HL-60 (cell line): ENCODE data around the gene MALT1.

ENCODE experiments used
- DNase-seq, 2 experiments: peaks; one replicate each; pipeline ENCODE4 v3.0.0-alpha.2; 2010 to 2020; ENCODE audit warnings: low read depth in 1 of 2, low spot score in 1 of 2
- H3K27ac ChIP-seq: fragments of 250-450 bp; sonication (Bioruptor Pico); replicated peaks from 2 replicates; pipeline ENCODE4 v1.5.1; 2020; ENCODE audit warnings: mild to moderate bottlenecking, moderate library complexity
- H3K27me3 ChIP-seq: fragments of 250-450 bp; sonication (Bioruptor Pico); 2 replicates; pipeline ENCODE4 v1.5.1; 2021; ENCODE audit warnings: mild to moderate bottlenecking, moderate library complexity; ENCODE audit not compliant: insufficient read depth, poor library complexity, severe bottlenecking
- H3K4me3 ChIP-seq: replicated peaks from 2 replicates; pipeline ENCODE4 v1.5.1; 2011; ENCODE audit warnings: mild to moderate bottlenecking, control low read depth, low read length; ENCODE audit not compliant: insufficient read depth
- CTCF ChIP-seq: IDR thresholded peaks from one replicate; pipeline ENCODE4 v1.5.1; 2011; ENCODE audit warnings: low read length, control low read depth, inconsistent platforms; ENCODE audit not compliant: insufficient read depth
- GABPA ChIP-seq: IDR thresholded peaks from 2 replicates; pipeline ENCODE4 v1.6.1; 2012; ENCODE audit warnings: low read depth
- POLR2AphosphoS5 ChIP-seq: IDR thresholded peaks from 2 replicates; pipeline ENCODE4 v1.6.1; 2012; ENCODE audit warnings: low read depth
- SPI1 ChIP-seq: IDR thresholded peaks from 2 replicates; pipeline ENCODE4 v1.6.1; 2012; ENCODE audit warnings: low read depth, mild to moderate bottlenecking, borderline replicate concordance
- TF ChIP-seq, protein P1 (sequence below): IDR thresholded peaks from 2 replicates; pipeline ENCODE4 v1.6.1; 2012; ENCODE audit warnings: low read depth; ENCODE audit not compliant: insufficient replicate concordance

The MALT1 gene

GRCh38 chr18:58670404-58671110 is 708 bp upstream of the MALT1 start:
- Histone ChIP-seq H3K4me3 (peak overlapping the region; percentile 69), H3K27ac (peak overlapping the region; percentile 88), H3K27me3 (no peaks in the 10 kb centered on the region)
- TF ChIP-seq POLR2AphosphoS5 (no peak), SPI1 (peak; percentile 35; the same call in 1 of the 2 replicates), CTCF (no peak), GABPA (peak; percentile 47; the same call in 1 of the 2 replicates)
- TF ChIP-seq, protein P1, sequence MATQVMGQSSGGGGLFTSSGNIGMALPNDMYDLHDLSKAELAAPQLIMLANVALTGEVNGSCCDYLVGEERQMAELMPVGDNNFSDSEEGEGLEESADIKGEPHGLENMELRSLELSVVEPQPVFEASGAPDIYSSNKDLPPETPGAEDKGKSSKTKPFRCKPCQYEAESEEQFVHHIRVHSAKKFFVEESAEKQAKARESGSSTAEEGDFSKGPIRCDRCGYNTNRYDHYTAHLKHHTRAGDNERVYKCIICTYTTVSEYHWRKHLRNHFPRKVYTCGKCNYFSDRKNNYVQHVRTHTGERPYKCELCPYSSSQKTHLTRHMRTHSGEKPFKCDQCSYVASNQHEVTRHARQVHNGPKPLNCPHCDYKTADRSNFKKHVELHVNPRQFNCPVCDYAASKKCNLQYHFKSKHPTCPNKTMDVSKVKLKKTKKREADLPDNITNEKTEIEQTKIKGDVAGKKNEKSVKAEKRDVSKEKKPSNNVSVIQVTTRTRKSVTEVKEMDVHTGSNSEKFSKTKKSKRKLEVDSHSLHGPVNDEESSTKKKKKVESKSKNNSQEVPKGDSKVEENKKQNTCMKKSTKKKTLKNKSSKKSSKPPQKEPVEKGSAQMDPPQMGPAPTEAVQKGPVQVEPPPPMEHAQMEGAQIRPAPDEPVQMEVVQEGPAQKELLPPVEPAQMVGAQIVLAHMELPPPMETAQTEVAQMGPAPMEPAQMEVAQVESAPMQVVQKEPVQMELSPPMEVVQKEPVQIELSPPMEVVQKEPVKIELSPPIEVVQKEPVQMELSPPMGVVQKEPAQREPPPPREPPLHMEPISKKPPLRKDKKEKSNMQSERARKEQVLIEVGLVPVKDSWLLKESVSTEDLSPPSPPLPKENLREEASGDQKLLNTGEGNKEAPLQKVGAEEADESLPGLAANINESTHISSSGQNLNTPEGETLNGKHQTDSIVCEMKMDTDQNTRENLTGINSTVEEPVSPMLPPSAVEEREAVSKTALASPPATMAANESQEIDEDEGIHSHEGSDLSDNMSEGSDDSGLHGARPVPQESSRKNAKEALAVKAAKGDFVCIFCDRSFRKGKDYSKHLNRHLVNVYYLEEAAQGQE, result no peak
- DNase-seq, result peak; percentile 27 to 45

DNA sequence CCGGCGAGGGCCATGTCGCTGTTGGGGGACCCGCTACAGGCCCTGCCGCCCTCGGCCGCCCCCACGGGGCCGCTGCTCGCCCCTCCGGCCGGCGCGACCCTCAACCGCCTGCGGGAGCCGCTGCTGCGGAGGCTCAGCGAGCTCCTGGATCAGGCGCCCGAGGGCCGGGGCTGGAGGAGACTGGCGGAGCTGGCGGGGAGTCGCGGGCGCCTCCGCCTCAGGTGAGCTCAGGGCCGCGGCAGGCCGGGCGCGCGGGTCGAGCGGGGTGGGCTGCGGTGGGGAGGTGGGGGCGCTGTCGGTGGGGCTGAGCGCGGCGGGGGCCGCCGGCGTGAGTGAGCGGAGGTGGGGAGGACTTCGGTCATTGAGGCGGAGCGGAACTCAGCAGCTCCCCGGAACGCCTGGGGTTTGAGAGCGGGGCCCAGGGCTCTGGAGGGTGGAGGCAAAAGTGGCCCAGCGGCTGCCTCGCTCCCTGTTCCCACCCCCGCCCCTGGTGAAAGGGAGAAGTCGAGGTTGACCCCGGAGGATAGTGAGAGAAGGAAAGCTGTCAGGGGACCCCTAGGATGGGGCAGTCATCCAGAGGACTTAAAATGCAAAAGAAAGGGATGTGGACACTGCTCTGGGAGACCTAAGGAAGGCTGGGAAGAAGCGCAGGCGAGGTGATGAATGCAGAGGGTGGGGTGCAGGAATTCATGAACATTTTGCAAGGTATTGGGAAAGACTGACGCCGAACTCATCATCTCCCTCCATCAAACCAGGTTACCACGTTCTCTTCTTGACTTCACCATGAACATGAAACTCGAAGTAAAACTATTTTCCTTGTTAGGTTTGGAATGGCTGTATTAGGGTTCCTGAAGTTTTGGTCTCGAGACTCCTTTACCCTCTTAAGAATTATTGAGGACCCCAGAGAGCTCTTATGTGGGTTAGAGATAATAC is 633 bp downstream of the MALT1 start:
- Histone ChIP-seq H3K27me3 (no peaks in the 10 kb centered on the region), H3K4me3 (peak overlapping the region; percentile 69), H3K27ac (peak overlapping the region; percentile 47)
- TF ChIP-seq GABPA, result no peak
- TF ChIP-seq, protein P1, result no peak
- peak; percentile 14; the same call in 1 of the 2 replicates for TF ChIP-seq SPI1
- no peak for TF ChIP-seq CTCF
- peak in 1 of 2 experiments; percentile 70 for DNase-seq

- no peak overlapping the region for H3K4me3 ChIP-seq
- TF ChIP-seq SPI1 (no peak), GABPA (no peak), POLR2AphosphoS5 (no peak), CTCF (no peak)
- TF ChIP-seq, protein P1, result no peak
- no peaks in the 10 kb centered on the region for H3K27me3 ChIP-seq
- DNase-seq, result no peak
- H3K27ac ChIP-seq, result no peak overlapping the region
These were observed 2.9 kb downstream of the MALT1 start for GRCh38 chr18:58674159-58674558.
